ENCODE results near the gene OGA. TPM values are rescaled to one million over a fixed set of nuclear protein-coding genes. Genes with fewer than 3 reads are reported as not detected.

OGA gene
- 110 and 132 TPM in 2 replicates for total RNA-seq (2014; rRNA removed; shearing (Covaris generic))

- Histone ChIP-seq H3K9me3 (replicated peaks) (no peaks in the 10 kb centered on the region), H3K4me1 (0 out of 2 replicates have a peak, but pooled peaks cover 2% of the 10 kb centered on the region), H3K27me3 (no peaks in the 10 kb centered on the region), H3K4me3 (peak within 1 kb of the TSS; percentile 78), H3K36me3 (peaks cover 2% of the 10 kb centered on the region), H3K27ac (peak within 1 kb of the TSS; percentile 80)
- peak; percentile 100 for DNase-seq
Measured at GRCh38 chr10:101818119-101818871, at the start of gene OGA. OGA (minus strand) TSS chr10:101818444; CDS start chr10:101818022, 422 bp downstream.

GRCh38 chr10:101867931-101868330 lies 49.7 kb upstream of the OGA start:
- Histone ChIP-seq H3K4me1 (no peaks in the 10 kb centered on the region), H3K27me3 (no peaks in the 10 kb centered on the region), H3K36me3 (no peaks in the 10 kb centered on the region), H3K9me3 (replicated peaks) (no peaks in the 10 kb centered on the region; the same call in 1 of the 2 replicates), H3K27ac (no peak overlapping the region), H3K4me3 (no peak overlapping the region)
- no peak for DNase-seq

- no peaks in the 10 kb centered on the region for H3K4me1 ChIP-seq
- no peak for DNase-seq
- H3K36me3 ChIP-seq: peaks cover 7% of the 10 kb centered on the region
- no peak overlapping the region for H3K27ac ChIP-seq
- H3K9me3 ChIP-seq (replicated peaks): peaks cover 9% of the 10 kb centered on the region
- no peak overlapping the region for H3K4me3 ChIP-seq
- H3K27me3 ChIP-seq: no peaks in the 10 kb centered on the region
Measured at GRCh38 chr10:101859530-101859929, 41.3 kb upstream of the OGA start.

- peaks cover 7% of the 10 kb centered on the region for H3K36me3 ChIP-seq
- H3K4me1 ChIP-seq: no peaks in the 10 kb centered on the region
- no peak for DNase-seq
- H3K27me3 ChIP-seq: no peaks in the 10 kb centered on the region
- H3K9me3 ChIP-seq (replicated peaks): peaks cover 9% of the 10 kb centered on the region
- H3K4me3 ChIP-seq: no peak overlapping the region
- H3K27ac ChIP-seq: no peak overlapping the region
Measured at GRCh38 chr10:101858723-101859500, 40.7 kb upstream of the OGA start.

- no peak overlapping the region for H3K4me3 ChIP-seq
- H3K27ac ChIP-seq: no peak overlapping the region
- no peak for DNase-seq
- H3K4me1 ChIP-seq: no peaks in the 10 kb centered on the region
- no peaks in the 10 kb centered on the region for H3K27me3 ChIP-seq
- H3K36me3 ChIP-seq: peaks cover 7% of the 10 kb centered on the region
- H3K9me3 ChIP-seq (replicated peaks): peaks cover 9% of the 10 kb centered on the region
Measured at GRCh38 chr10:101857802-101858476, 39.7 kb upstream of the OGA start.

GRCh38 chr10:101856626-101857025 lies 38.4 kb upstream of the OGA start:
- H3K4me3 ChIP-seq: no peak overlapping the region
- H3K36me3 ChIP-seq: 0 out of 2 replicates have a peak, but pooled peaks cover 3% of the 10 kb centered on the region
- peaks cover 9% of the 10 kb centered on the region for H3K9me3 ChIP-seq (replicated peaks)
- H3K27ac ChIP-seq: no peak overlapping the region
- no peaks in the 10 kb centered on the region for H3K27me3 ChIP-seq
- no peak for DNase-seq
- H3K4me1 ChIP-seq: no peaks in the 10 kb centered on the region

- H3K4me1 ChIP-seq: no peaks in the 10 kb centered on the region
- H3K9me3 ChIP-seq (replicated peaks): no peaks in the 10 kb centered on the region
- no peak overlapping the region for H3K27ac ChIP-seq
- no peaks in the 10 kb centered on the region for H3K27me3 ChIP-seq
- no peak overlapping the region for H3K4me3 ChIP-seq
- H3K36me3 ChIP-seq: no peaks in the 10 kb centered on the region
- no peak for DNase-seq
Measured at GRCh38 chr10:101851411-101852116, 33.3 kb upstream of the OGA start.

- no peak overlapping the region for H3K4me3 ChIP-seq
- no peaks in the 10 kb centered on the region for H3K9me3 ChIP-seq (replicated peaks)
- H3K27me3 ChIP-seq: no peaks in the 10 kb centered on the region
- no peak overlapping the region for H3K27ac ChIP-seq
- DNase-seq: no peak
- no peaks in the 10 kb centered on the region for H3K36me3 ChIP-seq
- H3K4me1 ChIP-seq: no peaks in the 10 kb centered on the region
Measured at GRCh38 chr10:101850749-101851148, 32.5 kb upstream of the OGA start.

- Histone ChIP-seq H3K27ac (no peak overlapping the region), H3K4me3 (no peak overlapping the region), H3K4me1 (no peaks in the 10 kb centered on the region), H3K9me3 (replicated peaks) (no peaks in the 10 kb centered on the region), H3K36me3 (no peaks in the 10 kb centered on the region), H3K27me3 (no peaks in the 10 kb centered on the region)
- no peak for DNase-seq
Measured at GRCh38 chr10:101848894-101849351, 30.7 kb upstream of the OGA start.

- H3K4me3 ChIP-seq: no peak overlapping the region
- H3K9me3 ChIP-seq (replicated peaks): no peaks in the 10 kb centered on the region
- no peaks in the 10 kb centered on the region for H3K27me3 ChIP-seq
- no peaks in the 10 kb centered on the region for H3K36me3 ChIP-seq
- no peaks in the 10 kb centered on the region for H3K4me1 ChIP-seq
- DNase-seq: no peak
- no peak overlapping the region for H3K27ac ChIP-seq
Measured at GRCh38 chr10:101848408-101848807, 30.2 kb upstream of the OGA start.

GRCh38 chr10:101845893-101846292 lies 27.6 kb upstream of the OGA start:
- Histone ChIP-seq H3K4me3 (no peak overlapping the region), H3K4me1 (peaks cover 4% of the 10 kb centered on the region; the same call in 1 of the 2 replicates), H3K9me3 (replicated peaks) (no peaks in the 10 kb centered on the region), H3K27ac (no peak overlapping the region), H3K27me3 (no peaks in the 10 kb centered on the region), H3K36me3 (no peaks in the 10 kb centered on the region)
- DNase-seq: no peak

GRCh38 chr10:101843032-101844021 lies 25.1 kb upstream of the OGA start, which contains the start of gene KCNIP2:
KCNIP2 (minus strand) TSS chr10:101843800; CDS start chr10:101843568, 232 bp downstream.
- Histone ChIP-seq H3K27me3 (no peaks in the 10 kb centered on the region), H3K27ac (no peak within 1 kb of the TSS), H3K9me3 (replicated peaks) (no peaks in the 10 kb centered on the region), H3K4me3 (no peak within 1 kb of the TSS), H3K4me1 (peaks cover 4% of the 10 kb centered on the region; the same call in 1 of the 2 replicates), H3K36me3 (no peaks in the 10 kb centered on the region)
- peak; percentile 71 to 77 for DNase-seq

- no peaks in the 10 kb centered on the region for H3K9me3 ChIP-seq (replicated peaks)
- H3K36me3 ChIP-seq: no peaks in the 10 kb centered on the region
- DNase-seq: no peak
- H3K4me3 ChIP-seq: no peak overlapping the region
- H3K27ac ChIP-seq: no peak overlapping the region
- H3K27me3 ChIP-seq: no peaks in the 10 kb centered on the region
- H3K4me1 ChIP-seq: peaks cover 4% of the 10 kb centered on the region; the same call in 1 of the 2 replicates
Measured at GRCh38 chr10:101841826-101842225, 23.6 kb upstream of the OGA start.

Data from SJCRH30 (cell line).